Breast epithelium (tissue), 3 donors: ENCODE measurements around the gene MAP7.

Source experiments
- CTCF ChIP-seq, 3 donors: fragments of 450-650 bp; IDR thresholded peaks; one replicate each; pipeline ENCODE4 v1.5.1; 2016 to 2017; ENCODE audit warnings: antibody characterized with exemption in 3 of 3, mild to moderate bottlenecking in 3 of 3, moderate library complexity in 3 of 3
- POLR2AphosphoS5 ChIP-seq, 3 donors: sonication (generic); formaldehyde crosslinking; IDR thresholded peaks; one replicate each; pipeline ENCODE4 v1.6.1; 2017; ENCODE audit warnings: antibody characterized with exemption in 3 of 3

- TF ChIP-seq CTCF (IDR thresholded peaks at IDR 0.05) (no peak), POLR2AphosphoS5 (IDR thresholded peaks at IDR 0.05) (no peak)
Measured at GRCh38 chr6:136467186-136467585, 83.0 kb downstream of the MAP7 start.
